Amygdala (tissue), 56 donors: ENCODE data around the gene CACNA2D3.
"Not testable (repeated sequence)": the region's sequence is repeated elsewhere in the genome, so short reads cannot be mapped to it uniquely, and the experiment has no call there.

ENCODE experiments used
- DNase-seq, 56 donors: peaks; one replicate each; lab custom pipeline; 2025; lab: John Stamatoyannopoulos, UW

Gene CACNA2D3

DNA sequence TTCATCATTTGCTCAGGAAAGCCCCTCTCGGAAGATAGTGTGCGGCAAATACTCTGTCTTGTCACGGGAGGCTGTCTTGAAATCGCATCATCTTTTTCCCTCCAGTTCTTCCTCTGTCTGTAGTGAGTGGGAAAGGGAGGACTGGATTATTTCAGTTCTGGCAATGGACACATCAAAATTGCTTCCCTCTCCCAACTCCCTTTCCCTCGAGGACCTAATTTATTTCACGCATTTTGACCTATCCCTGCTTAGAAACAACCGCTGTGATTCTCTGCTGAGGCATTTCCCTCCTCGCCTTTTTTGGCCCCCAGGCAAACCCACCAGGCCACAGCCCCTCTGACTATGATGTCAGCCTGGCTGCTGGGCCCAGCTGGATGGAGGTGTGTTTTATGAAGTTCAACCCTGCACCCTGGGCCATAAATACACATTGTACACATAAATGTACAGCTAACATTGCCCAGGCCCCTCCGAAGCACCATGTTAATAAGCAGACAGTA, 944.2 kb downstream of the CACNA2D3 start:
- no peak for DNase-seq

DNA sequence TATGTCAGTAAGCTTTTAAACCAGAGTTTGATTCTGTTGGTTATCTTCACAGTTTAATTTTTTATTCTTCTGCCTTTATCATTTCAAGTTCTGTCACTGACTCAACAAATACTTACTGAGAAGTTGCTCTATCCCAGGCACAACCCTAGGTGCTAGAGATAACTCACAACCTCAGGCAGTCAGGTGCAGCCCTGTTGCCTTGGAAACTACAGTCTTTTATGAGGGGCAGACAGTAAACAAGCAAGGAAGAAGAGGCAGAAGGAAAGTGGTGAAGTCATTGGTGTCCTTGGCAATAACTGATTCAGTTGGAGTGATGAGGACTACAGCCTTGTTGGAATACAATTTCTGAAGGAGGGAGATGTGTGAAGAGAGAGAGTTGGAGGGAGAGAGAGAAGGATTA, 947.6 kb downstream of the CACNA2D3 start:
- no peak for DNase-seq

DNA sequence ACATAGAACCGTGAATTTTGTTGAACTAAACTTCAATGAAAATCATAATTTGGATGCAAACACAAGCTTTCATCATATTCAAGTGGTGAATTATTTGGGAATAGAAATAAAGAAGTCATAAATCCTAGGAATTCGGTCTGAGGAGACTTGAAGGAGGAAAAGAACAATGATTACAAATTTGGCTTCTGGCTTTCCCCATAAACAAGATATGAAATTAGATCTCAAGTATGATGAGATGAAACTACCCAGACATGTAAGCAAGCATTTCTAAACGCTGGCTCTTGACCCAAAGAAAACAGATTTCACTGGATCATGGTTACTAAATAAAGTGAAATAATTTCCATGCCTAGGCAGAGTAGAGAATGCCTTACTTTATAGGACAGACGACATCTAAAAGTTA, 952.4 kb downstream of the CACNA2D3 start:
- no peak for DNase-seq

DNA sequence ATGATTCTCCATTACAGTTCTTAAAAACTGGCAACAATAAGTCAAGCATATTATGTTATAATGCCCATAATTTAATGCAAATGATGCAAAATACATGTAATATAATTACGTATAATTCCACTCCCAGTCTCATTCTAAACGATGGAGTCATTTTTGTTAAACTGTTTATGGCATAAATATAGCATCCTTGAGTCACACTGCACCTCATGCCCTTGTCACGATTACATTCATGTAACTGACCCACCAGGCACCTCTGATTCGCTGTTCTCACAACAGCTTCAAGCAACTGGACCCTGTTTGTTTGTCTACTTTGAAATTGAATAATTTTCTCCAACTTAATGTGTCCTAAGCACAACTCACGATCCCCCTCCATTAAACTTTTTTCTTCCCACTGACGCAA, 953.5 kb downstream of the CACNA2D3 start:
- no peak for DNase-seq

DNA sequence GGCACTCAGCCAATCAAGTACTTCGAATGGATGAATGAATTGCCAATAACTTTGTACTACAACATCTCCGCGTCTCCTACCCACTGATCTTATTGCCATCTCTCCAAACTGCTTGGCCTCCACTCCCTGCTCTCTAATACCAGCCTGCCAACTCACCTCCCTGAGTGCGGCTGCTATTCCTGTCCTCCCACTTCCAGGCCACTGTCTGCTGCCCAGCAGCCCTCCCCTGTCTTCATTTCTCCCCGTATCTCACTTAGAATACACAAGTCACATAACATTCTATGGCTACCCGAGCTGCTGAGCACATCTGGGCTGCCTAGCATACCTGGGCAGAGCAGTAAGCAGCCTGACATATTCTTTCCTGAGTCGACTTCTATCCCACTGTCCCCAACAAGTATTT, 955.4 kb downstream of the CACNA2D3 start:
- DNase-seq: no peak

DNA sequence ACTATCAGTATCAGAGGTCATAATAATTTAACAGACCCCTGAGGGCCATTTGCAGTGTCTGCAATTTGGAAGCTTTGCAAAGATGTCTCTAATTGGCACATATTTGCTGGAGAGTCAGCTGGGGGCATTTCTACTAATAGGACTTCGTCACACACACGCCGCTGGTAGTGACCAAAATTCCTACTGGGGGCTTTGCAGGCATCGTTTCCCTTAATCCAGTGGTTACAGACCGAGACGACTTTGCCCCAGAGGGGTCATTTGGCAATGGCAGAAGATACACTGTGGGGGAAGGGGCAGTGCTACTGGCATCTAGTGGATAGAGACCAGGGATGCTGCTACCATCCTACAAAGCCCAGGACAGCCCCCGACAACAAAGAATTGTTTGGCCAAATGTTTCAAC, 956.5 kb downstream of the CACNA2D3 start:
- DNase-seq: no peak

DNA sequence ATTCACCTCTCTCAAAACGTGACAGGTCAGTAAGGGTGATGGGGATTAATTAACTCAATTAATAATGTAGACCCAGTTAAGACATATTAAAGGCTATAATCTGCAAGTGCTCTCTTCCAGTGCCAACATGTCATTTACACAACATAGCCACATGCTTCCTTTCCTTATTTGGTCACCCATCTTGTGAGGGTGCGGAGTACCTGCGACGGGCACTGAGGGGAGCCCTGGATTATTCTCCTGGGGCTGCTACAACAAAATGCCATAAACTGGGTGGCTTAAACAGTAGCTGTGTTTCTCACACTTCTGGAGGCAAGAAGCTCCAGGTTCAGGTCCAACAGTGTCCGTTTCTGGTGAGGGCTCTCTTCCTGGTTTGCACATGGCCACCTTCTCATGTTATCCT, 962.9 kb downstream of the CACNA2D3 start:
- DNase-seq: no peak

DNA sequence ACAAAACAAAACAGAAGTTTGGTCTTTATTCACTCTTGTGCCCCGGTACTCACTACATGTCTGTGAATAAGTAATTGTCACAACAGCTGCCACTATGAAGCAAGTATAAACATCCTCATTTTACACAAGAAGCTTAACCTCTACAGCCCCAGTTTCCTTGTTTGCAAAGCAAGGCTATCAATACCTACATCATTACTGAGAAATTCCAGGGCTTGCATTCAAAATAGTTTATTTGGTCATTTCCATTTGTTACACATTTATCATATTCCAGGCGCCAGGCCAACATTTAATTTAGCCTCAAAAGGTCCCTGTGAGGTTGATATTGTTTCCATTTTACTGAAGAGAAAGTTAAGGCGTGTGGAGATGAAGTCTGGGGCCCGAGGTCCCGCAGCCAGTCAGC, 966.9 kb downstream of the CACNA2D3 start:
- no peak for DNase-seq

DNA sequence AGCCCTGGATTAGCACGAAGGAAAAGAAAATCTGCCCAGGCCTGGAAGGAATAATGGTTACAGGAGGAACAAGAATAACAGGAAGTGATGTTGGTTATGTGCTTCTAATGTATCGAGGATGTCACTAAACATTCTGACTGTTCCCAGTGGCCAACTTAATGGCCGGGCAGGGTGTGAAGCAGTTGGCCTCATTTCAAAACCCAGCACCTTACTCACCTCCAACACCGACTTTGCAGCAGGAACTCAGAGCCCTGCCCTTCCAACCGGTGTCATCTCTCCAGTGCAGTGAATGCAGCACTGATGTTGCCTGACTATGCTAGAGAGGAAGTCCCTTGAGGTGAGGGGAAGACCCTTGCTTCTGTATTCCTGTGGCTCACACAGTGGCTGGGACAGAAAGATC, 967.9 kb downstream of the CACNA2D3 start:
- DNase-seq: no peak

DNA sequence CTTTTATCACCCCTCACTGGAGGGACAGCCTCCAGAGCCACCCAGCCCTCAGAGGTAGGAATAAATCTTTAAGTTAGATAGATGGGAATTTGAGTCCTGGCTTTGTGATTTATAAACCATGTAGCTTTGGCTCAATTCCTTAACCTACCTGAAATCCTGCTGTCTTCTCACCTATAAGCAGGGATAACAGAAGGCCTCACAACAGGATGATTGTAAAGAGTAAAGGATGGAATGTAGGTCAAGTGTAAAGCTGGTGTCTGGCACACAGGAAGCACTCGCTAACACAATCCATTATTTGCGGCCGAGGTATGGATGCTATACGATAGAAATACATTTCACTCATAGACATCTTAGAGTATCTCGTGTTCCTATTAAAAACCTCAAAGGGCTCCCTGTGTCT, 968.4 kb downstream of the CACNA2D3 start:
- DNase-seq: no peak

DNA sequence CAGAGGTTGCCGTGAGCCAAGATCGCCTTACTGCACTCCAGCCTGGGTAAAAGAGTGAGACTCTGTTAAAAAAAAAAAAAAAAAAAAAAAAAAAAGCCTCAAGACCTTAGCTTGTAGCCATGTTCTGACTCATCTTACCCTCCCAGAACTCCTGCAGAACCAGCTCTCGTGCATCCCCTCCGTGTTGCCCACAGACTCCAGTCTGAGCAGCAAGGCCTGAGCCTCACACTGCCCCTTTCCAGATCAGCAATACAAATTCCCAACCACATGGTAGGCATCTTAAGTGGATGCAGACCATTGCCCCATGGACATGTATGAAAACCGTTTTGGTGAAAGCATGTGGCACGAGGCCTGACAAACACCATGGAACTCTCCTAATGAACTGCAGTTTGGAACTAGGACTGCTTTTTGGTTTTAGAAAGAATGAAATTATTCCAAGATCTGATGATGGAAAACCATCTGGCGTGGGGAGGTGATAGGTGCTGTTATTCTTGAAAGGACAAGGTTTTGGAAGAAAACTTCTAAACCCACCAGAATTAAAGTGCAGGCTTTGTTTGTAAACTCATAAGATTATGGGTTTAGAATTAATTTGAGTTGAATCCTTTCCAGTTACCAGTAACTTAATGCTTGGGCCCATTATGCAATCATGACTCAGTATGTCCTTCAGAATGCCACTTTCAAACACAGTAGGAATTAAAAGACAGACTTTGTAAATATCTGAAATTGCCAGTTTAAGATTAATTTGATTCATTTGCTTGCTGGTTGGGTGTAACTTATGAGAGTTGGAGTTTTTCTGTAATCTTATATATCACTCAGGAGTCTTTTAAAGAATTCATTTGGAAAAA, 969.3 kb downstream of the CACNA2D3 start:
- DNase-seq: no peak

DNA sequence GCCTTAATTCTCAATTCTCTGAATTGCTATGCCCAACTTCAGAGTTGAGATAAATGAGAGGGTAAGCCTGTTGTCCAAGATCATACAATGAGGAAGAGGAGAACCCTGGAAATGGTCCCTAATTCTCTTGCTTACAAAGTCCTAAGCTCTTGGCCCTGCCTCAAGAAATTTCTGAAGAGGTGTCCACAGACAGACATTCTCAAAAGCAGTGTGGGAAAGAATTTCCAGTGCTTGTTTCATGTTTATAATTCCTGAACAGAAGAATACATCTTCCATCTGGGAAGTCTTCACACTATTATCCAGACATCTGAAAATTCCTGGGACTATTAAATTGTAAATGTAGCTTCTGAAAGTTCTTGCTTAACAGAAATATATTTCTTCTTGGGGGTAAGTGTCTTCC, 972.3 kb downstream of the CACNA2D3 start:
- DNase-seq: no peak

DNA sequence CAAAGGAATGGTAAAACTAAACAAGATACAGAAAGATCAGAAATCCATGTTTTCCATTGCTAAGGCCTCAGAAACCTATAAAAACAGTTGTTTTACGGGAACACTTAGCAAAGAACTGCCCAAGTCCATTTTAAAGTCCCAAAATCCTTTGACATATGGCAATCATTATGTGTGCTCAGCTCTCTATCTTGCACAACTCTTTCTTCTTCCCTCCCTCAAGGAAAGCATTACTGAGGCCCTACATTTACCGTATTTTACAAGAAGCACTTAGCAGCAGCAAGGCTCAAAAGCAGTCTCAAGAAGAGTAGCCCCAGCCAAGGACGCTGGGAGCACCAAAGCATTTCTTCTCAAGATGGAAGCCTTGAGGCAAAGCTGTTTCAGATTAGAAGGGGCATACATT, 975.1 kb downstream of the CACNA2D3 start:
- no peak for DNase-seq

DNA sequence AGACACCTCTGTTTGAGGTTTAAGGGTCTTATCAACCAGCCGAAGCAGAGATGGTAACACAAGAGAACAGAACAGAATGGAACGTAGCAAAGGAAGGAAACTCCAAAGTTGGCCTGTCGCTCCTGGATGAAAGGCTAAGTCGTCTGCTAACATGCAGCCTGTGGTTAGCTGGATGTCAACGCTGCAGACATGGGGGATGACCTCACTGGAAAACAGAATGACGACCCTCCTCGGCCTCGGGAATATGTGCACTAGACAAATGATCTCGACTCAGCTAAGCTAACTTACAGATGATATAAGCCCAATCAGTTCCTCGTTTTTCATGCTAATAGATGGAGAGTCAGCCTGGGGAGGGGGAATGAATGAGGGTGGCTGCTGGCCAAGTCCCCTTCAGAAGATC, 983.3 kb downstream of the CACNA2D3 start:
- DNase-seq: no peak

DNA sequence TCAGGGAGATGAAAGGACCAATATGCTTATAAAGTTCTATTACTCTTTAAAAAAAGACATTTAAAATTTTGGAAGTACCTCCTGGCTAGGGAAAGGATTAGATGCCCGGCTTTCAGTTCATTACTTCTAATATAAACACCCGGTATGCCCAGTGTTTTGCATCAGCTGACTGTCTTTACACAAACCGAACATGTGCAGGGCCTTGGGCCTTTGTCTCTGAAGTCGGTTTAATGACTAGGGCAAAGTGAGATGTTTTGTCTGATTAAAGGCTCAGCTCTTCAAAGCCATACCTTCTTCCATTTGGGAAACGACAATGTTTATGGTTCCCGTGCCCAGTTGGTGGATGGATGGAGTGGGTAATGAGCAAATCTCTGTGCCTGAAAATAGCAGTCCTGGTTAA, 984.8 kb downstream of the CACNA2D3 start:
- DNase-seq: no peak

DNA sequence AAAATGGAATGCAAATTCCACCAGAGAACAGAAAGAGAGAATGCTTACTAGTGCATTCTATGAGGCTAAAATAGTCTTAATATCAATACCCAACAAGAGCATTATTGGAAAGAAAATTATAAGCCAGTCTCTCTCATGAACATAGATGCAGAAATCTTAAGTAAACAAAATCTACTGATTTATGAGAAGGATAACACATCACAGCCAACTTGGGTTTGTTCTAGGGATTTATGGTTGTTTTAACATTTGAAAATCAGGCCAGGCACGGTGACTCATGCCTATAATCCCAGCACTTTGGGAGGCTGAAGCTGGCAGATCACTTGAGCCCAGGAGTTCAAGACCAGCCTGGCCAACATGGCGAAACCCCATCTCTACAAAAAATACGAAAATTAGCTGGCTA, 989.6 kb downstream of the CACNA2D3 start:
- DNase-seq: not testable (repeated sequence)

DNA sequence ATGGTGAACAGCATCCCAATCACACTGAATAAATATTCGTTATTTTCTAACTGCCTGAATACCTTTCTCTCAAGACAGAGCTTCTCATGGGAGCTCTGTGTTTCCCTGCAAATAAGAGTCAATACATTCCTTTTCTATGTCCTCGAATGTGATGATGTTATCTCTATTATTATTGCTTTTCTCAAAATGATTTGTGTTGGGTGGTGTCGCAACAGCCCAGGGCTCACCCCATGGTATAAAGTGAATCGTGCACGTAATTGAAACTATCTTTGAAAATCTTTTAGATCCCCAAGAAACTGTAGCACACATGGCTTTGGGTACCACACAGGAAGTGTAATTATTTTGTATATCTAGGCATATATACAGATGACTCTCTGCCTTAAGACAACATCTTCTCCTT, 996.1 kb downstream of the CACNA2D3 start:
- DNase-seq: no peak

DNA sequence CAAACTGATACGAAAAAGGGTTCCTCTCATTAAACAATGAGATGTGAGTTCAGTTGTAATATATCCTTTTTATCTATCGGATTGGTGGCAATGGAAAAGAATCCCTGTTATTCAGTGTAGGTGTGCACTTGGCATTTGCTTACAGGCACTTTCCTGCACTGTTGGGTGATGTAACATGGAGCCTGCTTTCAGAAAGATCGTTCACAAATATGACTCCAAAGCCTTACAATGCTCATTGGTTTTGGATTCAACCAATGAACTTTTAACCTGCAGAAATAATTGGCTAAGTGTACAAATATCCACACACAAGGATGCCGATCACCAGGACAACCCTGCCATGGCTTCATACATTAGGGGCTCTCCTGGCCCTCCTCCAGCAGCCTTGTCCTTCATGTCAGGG, 996.9 kb downstream of the CACNA2D3 start:
- no peak for DNase-seq

DNA sequence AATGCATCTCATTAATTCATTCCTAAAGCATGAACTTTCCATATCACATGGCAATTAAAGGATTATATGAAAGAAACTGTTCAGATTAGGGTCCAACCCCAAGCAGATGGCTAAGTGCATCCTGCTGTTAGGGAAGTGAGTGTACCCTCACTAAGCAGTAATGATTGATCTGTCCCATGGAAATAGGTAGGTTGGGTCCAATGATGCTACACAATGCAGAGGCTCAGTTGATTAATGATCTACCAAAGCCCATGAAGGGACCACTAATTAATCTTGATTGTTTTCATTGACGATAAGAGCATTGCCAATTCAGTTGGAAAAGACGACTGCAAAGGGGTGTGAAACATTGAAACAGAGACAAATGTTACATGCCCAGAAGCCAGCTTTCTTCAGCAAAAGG, 1000.0 kb downstream of the CACNA2D3 start:
- no peak for DNase-seq
